ENCODE measurements around the gene RNF141. TPM values are rescaled to one million over a fixed set of nuclear protein-coding genes. Genes with fewer than 3 reads are reported as not detected.

Gene RNF141
- total RNA-seq, 2 experiments from 2014 or later, result 8.2 to 20.1 TPM

DNA sequence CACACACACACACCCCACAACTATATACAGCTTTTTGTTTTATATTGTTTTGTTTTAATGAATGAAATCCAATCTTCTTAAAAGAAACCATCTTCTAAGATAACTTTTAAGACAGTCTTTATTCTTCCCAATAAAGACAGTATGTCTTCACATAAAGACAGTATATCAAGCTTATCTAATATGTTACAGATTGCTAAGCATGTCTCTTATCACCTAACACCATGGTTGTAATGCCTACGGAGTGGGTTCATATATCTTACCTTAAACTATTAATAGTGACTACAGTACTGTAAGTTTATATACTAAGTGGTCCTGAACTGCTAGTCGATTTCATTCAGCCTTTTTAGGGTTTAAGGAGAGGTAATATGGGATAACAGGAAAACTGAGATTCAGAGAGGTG is 8.5 kb downstream of the RNF141 start:
- no peak overlapping the region for H2AFZ ChIP-seq (ENCODE audit: low read length)
- H3K9me3 ChIP-seq (ENCODE audit: low read length), result no peaks in the 10 kb centered on the region
- no peak for DNase-seq (ENCODE audit: low spot score)
- intact Hi-C loops (cut with micrococcal nuclease; ENCODE audit: unreplicated experiment), result no loop called here
- peaks cover 16% of the 10 kb centered on the region; the same call in 1 of the 2 replicates for H3K36me3 ChIP-seq (ENCODE audit: insufficient read depth, low read length)
- H3K27ac ChIP-seq (ENCODE audit: low read depth, low read length, poor library complexity, severe bottlenecking), result no peak overlapping the region
- H3K9me2 ChIP-seq (ENCODE audit: insufficient read depth, low read length), result no peaks in the 10 kb centered on the region
- no peaks in the 10 kb centered on the region for H3K79me2 ChIP-seq (ENCODE audit: insufficient read depth, low read depth, low read length)
- H3K4me3 ChIP-seq (ENCODE audit: low read depth, low read length, poor library complexity, severe bottlenecking), result no peak overlapping the region
- no TSS peak for BruUV-seq (replicated peaks)
- no peaks in the 10 kb centered on the region for H3K4me1 ChIP-seq (ENCODE audit: insufficient read depth, low read length, poor library complexity, severe bottlenecking)
- ChIA-PET POLR2A (interaction anchor here (1.6 to 2.3 kb wide), 2 partner anchors 8 to 15 kb away, joined by 7 to 8 read pairs; partner anchors contain the start of gene RNF141), CTCF (ENCODE audit: unreplicated experiment) (no interaction called here)
- H3K4me2 ChIP-seq (ENCODE audit: low read length), result no peak overlapping the region
- no peaks in the 10 kb centered on the region for H4K20me1 ChIP-seq (ENCODE audit: insufficient read depth, low read length)
- TF ChIP-seq, protein P1, sequence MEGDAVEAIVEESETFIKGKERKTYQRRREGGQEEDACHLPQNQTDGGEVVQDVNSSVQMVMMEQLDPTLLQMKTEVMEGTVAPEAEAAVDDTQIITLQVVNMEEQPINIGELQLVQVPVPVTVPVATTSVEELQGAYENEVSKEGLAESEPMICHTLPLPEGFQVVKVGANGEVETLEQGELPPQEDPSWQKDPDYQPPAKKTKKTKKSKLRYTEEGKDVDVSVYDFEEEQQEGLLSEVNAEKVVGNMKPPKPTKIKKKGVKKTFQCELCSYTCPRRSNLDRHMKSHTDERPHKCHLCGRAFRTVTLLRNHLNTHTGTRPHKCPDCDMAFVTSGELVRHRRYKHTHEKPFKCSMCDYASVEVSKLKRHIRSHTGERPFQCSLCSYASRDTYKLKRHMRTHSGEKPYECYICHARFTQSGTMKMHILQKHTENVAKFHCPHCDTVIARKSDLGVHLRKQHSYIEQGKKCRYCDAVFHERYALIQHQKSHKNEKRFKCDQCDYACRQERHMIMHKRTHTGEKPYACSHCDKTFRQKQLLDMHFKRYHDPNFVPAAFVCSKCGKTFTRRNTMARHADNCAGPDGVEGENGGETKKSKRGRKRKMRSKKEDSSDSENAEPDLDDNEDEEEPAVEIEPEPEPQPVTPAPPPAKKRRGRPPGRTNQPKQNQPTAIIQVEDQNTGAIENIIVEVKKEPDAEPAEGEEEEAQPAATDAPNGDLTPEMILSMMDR (conservative IDR thresholded peaks at IDR 0.05; ENCODE audit: low read length), result no peak
- no peak for TF ChIP-seq EZH2phosphoT487 (IDR thresholded peaks at IDR 0.05; ENCODE audit: borderline replicate concordance, low read depth, low read length)

DNA sequence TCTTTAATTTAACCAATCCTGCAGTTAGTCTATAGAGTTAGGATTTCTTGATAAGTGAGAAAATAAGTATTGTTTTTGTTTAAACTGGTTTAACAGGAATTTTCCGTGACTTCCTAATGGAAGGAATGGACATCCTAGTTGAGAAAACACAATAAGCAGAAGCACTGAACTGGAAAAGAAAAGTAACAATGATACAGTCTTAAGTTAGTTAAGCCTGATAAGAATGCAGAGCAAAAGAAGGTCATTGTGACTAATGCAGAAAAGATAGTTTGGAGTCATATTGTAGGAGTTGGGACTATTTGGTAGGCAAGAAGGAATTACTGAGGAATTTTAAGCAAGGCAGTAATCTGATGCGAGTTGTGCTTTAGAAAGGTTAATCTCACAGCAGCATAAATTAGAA is 11.7 kb downstream of the RNF141 start:
- Histone ChIP-seq H3K36me3 (ENCODE audit: insufficient read depth, low read length) (peaks cover 21% of the 10 kb centered on the region), H3K79me2 (ENCODE audit: insufficient read depth, low read depth, low read length) (no peaks in the 10 kb centered on the region), H3K4me3 (ENCODE audit: low read depth, low read length, poor library complexity, severe bottlenecking) (no peak overlapping the region), H3K4me1 (ENCODE audit: insufficient read depth, low read length, poor library complexity, severe bottlenecking) (no peaks in the 10 kb centered on the region), H3K9me3 (ENCODE audit: low read length) (no peaks in the 10 kb centered on the region), H4K20me1 (ENCODE audit: insufficient read depth, low read length) (no peaks in the 10 kb centered on the region), H3K27ac (ENCODE audit: low read depth, low read length, poor library complexity, severe bottlenecking) (no peak overlapping the region), H3K9me2 (ENCODE audit: insufficient read depth, low read length) (no peaks in the 10 kb centered on the region), H2AFZ (ENCODE audit: low read length) (no peak overlapping the region), H3K4me2 (ENCODE audit: low read length) (no peak overlapping the region)
- TF ChIP-seq, protein P1 (conservative IDR thresholded peaks at IDR 0.05; ENCODE audit: low read length), result no peak
- TF ChIP-seq EZH2phosphoT487 (IDR thresholded peaks at IDR 0.05; ENCODE audit: borderline replicate concordance, low read depth, low read length), result no peak
- ChIA-PET POLR2A (no interaction called here), CTCF (ENCODE audit: unreplicated experiment) (no interaction called here)
- BruUV-seq (replicated peaks), result no TSS peak
- intact Hi-C loops (cut with micrococcal nuclease; ENCODE audit: unreplicated experiment), result no loop called here
- no peak for DNase-seq (ENCODE audit: low spot score)

DNA sequence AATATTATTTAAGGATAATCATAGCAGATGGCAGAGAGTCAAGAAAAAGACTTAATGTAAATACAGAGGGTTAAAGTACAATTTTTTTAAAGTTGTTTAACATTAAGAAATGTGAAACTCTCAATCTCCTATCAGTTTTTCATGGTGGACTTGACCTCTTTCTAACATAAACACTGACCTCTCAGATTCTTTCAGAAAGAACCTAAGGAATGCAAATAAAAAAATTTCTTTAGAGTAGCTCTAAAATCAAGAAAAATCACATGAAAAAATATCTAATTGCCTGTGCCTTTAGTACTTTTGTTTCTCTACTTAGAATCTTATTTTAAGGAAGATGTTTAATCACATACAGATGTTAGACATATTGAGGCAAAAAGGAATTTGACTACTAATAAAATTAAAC is 12.9 kb downstream of the RNF141 start:
- H3K4me2 ChIP-seq (ENCODE audit: low read length), result no peak overlapping the region
- no peaks in the 10 kb centered on the region for H4K20me1 ChIP-seq (ENCODE audit: insufficient read depth, low read length)
- no peaks in the 10 kb centered on the region for H3K4me1 ChIP-seq (ENCODE audit: insufficient read depth, low read length, poor library complexity, severe bottlenecking)
- H3K9me2 ChIP-seq (ENCODE audit: insufficient read depth, low read length), result no peaks in the 10 kb centered on the region
- no peak overlapping the region for H3K27ac ChIP-seq (ENCODE audit: low read depth, low read length, poor library complexity, severe bottlenecking)
- intact Hi-C loops (cut with micrococcal nuclease; ENCODE audit: unreplicated experiment), result no loop called here
- ChIA-PET CTCF (ENCODE audit: unreplicated experiment) (interaction anchor here (0.8 kb wide), 1 partner anchor 61 kb away, joined by 4 read pairs; no protein-coding TSS in a partner anchor), POLR2A (interaction anchor here (2.4 kb wide), 1 partner anchor 12 kb away, joined by 13 read pairs; the partner anchor contains the start of gene RNF141)
- no peak for DNase-seq (ENCODE audit: low spot score)
- no peaks in the 10 kb centered on the region for H3K9me3 ChIP-seq (ENCODE audit: low read length)
- TF ChIP-seq, protein P1 (conservative IDR thresholded peaks at IDR 0.05; ENCODE audit: low read length), result no peak
- TF ChIP-seq EZH2phosphoT487 (IDR thresholded peaks at IDR 0.05; ENCODE audit: borderline replicate concordance, low read depth, low read length), result no peak
- no peak overlapping the region for H3K4me3 ChIP-seq (ENCODE audit: low read depth, low read length, poor library complexity, severe bottlenecking)
- peaks cover 25% of the 10 kb centered on the region for H3K36me3 ChIP-seq (ENCODE audit: insufficient read depth, low read length)
- no peak overlapping the region for H2AFZ ChIP-seq (ENCODE audit: low read length)
- no TSS peak for BruUV-seq (replicated peaks)
- H3K79me2 ChIP-seq (ENCODE audit: insufficient read depth, low read depth, low read length), result no peaks in the 10 kb centered on the region
